ENCODE measurements around the gene SLC12A3.

SLC12A3 gene

DNA sequence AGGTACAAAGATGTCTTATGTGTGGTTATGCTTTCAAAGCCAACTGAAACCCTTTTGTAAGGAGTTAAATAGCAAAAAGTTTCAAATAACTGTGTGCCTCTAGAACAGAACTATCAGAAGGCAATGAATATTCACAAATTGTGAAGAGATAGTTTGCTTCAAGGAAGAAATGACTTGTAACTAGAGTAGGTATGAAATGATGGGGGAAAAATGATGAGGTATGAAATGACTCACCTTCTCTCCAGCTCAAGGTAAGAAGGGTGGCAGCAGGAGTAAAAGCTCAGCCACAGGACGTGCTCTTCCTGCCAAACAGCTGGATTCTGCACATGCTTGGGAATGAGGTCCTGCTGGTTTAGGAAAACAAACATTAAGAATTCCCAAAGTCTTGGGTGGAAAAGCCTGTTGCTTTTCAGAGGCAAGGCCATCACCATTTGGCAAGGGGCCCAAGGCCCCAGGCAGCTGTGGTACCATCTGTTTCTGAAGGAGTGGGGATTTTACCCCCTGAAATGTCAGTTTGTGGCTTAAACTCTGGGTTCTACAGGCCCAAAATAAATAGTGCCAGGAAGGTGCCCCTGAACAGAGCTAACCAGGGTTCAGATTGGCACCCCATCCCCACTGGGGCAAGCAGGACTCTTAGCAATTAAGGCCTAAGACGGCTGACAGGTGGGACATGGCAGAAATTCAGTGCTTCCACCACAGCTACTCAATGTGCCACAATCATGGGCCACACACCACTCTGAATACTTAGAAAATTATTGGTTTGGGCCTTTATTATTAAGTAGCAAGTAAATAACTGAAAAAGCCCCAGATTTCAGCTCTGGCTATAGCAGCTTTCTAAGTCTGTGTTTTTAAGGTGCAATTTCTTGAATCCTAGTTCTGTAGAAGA lies 80.2 kb downstream of the SLC12A3 start:
- no peak for DNase-seq (ENCODE audit: low read depth)

DNA sequence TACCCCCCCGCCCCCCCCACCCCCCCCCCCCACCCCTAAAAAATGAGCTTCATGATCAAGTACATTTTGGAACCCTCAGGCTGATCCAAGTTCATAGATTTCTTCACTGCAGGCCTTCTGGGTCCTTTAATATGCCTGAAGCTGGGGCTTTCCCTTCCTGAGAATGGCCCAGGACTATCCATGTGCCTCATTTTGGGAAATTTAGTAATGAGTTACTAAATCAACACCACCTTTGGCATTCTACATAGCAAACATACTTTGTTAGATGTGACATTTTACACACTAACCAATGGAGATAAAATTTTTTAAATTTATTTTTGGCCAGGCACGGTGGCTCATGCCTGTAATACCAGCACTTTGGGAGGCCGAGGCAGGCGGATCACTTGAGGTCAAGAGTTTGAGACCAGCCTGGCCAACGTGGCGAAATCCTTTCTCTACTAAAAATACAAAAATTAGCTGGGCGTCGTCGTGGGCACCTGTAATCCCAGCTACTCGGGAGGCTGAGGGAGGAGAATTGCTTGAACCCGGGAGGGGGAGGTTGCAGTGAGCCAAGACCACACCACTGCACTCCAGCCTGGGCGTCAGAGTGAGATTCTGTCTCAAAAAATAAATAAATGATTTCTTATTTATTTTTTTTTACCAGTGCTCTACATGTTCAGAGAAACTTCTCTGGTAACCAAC lies 81.0 kb downstream of the SLC12A3 start:
- DNase-seq (ENCODE audit: low read depth) = no peak

DNA sequence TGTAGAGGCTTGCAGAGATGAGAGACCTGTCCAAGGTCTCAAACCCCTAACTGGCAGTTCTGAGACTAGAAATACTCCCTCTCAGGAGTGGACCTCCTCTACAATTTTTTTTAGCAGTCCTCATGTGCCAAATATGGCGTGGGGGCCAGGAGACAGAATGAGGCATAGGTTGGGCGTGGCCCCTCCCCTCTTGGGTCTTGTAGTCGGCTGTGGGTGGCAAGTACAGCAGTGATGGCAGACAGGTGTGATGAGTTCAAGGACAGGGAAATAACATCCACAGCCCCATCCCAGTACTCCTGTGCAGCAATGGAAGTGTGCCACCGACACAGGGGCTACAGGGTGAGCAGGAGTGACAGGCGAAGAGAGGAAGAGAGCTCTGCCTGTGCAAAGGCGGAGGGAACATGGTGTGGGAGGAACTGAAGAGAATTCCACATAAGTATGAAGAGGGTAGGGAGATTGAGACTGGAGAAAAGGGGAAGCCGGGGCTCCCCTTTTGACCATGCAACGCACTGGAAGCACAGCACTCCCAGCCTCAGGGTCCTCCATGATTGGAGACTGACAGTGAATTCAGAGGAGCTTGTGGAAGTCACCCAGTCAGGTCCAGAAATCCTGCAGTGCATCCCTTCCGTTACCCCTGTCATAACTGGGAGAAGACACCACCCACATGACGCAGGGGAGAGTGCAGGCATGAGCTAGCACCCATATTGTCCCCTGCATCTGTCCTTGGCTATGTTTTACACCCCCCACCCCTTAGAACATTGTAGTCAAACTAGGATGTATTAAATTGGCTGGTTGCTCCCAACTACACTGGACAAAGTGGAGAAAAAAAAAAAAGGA lies 82.0 kb downstream of the SLC12A3 start:
- DNase-seq (ENCODE audit: low read depth) = no peak

DNA sequence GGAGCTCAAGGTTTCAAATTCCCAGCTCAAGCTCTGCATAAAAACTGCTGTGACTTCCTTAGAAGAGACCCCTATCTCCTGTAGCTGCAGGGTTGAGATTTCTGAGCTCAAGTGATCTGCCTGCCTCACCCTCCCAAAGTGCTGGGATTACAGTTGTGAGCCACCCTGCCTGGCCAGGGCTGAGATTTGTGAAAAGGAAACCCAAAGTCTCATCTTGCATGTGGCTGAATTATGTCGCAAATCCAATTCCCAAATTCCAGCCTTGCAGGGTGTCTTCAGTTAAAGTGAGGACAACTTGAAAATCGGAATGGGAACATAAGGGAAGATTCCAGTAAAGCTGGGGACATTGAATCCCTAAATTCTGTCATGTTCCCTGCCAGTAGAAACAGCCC lies 82.6 kb downstream of the SLC12A3 start:
- DNase-seq (ENCODE audit: low read depth) = no peak

DNA sequence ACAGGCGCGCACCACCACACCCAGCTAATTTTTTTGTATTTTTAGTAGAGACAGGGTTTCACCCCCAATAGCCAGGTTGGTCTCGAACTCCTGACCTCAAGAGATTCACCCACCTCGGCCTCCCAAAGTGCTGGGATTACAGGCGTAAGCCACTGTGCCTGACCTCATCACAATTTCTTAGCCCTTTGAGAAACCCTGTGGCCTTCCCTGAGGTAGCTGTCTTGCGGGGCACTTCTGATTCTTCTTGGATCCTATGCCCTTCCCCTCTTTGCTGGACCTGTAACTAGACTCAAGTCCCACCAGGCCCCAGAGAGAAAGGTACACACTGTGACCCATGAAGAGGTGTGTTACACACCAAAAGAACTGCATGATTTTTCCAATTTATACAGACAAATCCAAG lies 83.2 kb downstream of the SLC12A3 start:
- no peak for DNase-seq (ENCODE audit: low read depth)

DNA sequence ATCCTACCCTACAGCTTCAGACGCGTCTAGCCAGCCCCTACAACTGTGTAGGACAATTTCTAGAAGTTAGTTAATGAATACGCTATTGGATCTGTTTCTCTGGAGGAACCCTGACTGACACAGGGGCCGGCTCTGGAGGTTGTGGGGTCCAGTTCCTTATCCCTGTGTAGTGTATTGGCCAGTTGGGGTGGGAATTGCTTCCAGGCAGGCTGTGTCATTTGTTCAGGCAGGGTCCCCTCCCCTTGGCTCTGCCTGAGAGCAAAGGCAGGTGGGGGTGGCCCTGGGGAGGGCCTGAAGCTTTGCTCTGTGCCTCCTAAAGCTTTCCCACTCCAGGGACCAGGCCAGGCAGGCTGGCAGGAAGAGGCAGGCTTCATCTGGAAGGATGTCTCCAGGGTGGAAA lies 85.0 kb downstream of the SLC12A3 start:
- no peak for DNase-seq (ENCODE audit: low read depth)

DNA sequence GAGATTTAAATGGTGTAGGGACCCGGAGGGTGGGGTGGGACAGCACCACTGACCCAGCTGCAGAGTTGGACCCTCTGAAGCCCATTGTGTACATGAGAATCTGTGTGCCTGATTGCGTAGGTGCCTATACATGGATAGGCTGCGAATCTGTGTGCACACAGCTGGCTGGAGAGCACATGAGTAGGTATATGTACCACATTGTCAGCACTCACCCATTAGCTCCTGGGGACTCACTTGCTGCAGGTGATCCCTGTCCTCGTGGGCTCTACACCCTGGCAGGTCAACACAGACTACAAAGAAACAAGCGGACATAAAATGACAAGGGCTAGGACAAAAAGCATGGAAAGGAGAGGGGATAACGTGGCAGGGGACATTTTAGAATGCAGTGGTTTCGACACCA lies 85.4 kb downstream of the SLC12A3 start:
- no peak for DNase-seq (ENCODE audit: low read depth)

DNA sequence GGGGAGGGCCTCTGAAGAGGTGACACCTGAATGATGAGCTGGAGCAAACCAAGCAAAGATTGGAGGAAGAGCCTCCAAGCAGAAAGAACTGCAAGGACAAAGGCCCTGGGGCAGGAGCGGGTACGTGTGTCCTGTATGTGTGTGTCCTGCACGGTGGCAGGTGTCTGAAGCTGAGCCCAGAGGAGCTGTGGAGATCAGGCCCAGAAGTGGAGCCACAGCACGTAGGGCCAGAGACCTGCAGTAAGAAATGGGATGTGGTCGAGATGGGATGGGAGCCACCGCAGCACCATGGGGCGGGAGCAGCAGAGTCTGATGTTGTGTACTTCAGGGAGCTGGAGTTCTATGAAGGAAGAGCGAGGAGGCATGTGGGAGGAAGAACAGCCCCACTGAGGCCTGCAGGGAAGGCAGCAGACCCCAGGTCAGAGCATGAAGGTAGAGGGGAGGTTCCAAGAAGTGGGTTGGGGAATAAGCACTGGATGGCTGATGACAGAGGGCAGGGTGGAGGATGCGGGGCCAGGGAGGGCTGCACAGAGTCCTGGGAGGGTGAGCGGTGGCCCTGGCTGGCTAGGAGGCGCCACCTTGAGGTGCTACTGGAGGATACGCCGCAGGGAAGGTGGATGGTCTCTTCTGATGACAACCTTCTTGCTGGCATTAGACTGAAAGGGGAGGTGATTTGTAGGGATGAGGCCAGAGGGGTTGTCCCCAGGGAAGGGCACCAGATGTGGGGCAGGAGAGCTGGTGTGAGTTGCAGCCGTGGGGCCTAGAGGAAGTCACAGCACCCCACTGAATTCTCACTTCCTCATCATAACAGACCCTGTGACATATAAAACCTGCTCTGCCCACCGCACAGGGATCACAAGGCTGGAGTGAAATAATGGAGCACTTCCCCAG lies 86.1 kb downstream of the SLC12A3 start:
- peak; percentile 18 for DNase-seq (ENCODE audit: low read depth)

DNA sequence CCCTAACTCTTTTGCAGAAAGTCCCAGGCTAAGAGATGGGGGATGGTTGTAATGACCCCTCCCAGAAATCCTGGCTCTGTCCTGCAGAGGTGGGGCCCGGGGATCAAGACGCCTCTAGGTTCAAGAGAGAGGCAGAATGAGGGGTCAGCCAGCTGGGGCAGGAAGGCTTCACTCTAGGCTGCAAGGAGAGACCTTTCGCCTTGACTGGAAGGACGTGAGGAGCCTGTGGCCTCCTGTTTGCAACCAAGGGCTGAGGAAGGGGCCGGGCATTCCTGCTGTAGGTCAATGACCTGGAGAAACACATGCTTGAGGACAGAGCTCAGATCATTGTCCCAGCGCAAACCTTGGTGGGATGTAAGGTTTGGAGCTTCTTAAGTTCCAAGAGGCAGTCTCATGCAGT lies 88.0 kb downstream of the SLC12A3 start:
- no peak for DNase-seq (ENCODE audit: low read depth)

DNA sequence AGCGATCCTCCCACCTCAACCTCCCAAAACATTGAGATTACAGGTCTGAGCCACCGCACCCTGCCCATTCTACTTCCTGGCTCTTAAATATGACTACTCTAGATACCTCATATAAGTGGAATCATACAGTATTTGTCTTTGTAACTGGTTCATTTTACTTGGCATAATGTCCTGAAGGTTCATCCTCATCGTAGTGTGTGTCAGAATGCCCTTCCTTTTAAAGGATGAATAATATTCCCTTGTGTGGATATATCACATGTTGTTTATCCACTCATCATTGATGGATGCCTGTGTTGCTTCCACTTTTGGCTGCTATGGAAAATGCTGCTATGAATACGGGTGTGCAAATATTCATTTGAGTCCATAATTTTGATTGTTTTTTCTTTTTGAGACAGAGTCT lies 91.1 kb downstream of the SLC12A3 start:
- DNase-seq (ENCODE audit: low read depth) = no peak

DNA sequence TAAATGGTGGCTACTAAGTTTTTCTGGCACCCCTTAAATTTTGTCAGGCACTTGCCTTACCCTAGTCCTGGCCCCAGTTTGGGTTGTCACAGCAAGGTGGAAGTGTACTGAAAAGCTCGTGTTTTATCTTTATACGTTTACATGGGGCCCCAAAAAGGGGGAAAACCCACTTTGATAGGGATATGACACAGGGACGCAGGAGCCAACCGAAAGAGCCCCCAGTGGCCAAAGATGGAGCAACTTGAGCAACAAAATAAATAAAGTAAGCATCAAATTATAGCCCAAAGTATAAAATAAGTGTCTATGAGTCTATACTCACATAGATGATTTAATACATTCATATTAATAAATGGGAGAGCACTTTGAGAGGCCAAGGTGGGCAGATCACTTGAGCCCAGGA lies 91.7 kb downstream of the SLC12A3 start:
- no peak for DNase-seq (ENCODE audit: low read depth)

DNA sequence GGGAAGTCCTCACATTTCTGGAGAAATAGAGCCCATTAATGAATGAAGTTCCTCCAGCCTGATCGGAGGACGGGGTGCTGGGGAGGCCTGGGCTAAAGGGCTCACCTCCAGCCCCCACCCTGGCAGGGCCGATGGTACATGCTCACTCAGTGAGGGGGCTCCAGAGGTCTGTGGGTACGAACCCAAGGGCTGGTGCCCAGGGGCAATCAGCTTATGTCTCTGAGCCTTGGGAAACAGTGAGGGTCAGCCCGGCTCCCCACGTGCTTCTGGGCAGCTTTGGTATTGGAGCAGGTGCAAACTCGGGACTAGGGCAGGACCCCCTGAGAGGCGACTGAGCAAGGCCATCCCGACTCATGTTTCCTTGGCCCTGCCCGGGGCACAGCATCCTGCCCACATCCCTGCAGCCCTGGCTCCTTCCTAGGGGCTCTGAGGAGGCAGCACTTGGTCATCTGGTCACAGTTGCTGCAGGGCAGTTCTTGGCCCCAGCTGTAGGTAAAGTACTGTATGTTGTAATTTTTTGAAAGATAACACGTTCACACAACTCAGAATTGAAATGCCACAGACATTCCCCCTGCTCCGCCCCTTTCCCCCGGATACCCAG lies 95.8 kb downstream of the SLC12A3 start:
- DNase-seq (ENCODE audit: low read depth) = no peak

DNA sequence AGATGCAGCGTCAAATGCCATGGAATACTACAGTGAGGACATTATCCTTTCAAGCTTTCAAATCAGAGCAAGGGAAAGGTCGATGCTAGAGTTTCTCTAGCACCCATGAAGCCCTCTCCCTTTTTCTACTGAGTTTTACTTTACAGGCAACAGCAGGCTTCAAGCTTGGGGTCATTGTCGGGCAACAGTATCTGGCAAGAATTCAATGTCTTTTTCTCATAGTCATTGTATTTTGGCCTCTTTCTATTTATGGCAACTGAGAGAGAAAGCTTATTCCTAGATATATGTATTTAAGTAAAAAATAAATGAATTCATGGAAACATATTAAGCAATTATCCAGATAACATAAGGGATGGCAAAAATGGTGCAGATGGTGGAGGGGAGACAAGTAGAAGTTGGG lies 96.4 kb downstream of the SLC12A3 start:
- DNase-seq (ENCODE audit: low read depth) = no peak

DNA sequence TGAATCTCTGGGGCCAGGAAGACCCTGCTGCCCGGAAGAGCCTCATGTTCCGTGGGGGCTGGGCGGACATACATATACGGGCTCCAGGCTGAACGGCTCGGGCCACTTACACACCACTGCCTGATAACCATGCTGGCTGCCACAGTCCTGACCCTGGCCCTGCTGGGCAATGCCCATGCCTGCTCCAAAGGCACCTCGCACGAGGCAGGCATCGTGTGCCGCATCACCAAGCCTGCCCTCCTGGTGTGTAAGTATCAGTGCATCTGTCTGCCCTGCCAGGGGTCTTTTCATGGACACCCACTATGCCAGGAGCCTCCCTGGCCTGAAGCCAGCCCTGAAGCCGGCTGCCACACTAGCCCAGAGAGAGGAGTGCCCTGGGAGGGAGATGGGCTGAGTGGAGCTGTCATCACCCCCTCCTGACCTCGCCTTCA lies 96.9 kb downstream of the SLC12A3 start, which contains the start of gene CETP:
TSS of gene CETP (plus strand) at position 100 of the 431 bp plus-strand sequence. CDS start at position 130, 30 bp downstream.
- no peak for DNase-seq (ENCODE audit: low read depth)

DNA sequence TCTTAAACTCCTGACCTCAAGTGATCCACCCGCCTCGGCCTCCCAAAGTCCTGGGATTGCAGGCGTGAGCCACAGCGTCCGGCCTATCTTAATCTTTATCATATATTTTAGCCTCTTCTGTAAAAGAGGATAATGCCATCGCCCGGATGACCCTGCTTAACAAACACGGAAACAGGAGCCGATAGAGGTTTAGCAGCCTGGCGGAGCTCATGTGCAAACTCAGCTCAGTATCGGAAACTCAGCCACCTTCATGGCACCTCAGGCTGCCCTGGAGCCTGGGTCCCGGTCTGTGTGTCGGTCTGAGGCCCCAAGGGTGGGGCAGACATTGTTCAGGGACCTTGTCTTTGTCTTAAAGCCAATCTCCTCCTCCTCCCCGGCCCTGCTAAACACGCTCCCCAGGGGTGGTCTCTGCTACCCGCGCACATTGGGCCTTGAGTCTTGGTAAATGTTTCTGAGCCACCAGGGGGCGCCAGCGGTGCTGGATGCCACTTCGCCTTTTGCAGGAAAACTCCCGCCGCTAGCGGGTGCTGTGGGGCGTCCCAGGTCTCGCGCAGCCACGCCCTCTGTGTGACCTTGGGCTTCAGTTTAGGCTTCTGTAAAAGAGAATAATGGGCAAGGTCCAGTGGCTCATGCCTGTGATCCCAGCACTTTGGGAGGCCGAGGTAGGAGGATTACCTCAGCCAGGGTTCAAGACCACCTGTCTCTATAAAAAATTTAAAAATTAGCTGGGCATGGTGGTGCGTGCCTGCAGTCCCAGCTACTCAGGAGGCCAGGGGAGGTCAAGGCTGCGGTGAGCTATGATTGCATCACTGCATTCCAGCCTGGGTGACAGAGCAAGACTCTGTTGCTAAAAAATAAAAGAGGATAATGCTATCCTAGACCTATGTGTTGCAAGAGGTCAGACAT lies 99.5 kb downstream of the SLC12A3 start:
- peak; percentile 93 for DNase-seq (ENCODE audit: low read depth)
